Measurements from ENCODE around the gene JADE2. TPM values are rescaled to one million over a fixed set of nuclear protein-coding genes. Genes with fewer than 3 reads are reported as not detected.

Gene JADE2
- polyA plus RNA-seq, 2 of the 4 experiments (the other 2 are of a cell fraction), result 24.0 to 27.1 TPM

- TF ChIP-seq EHMT2 (IDR thresholded peaks at IDR 0.05; ENCODE audit: low read depth) (no peak), RCOR1 (IDR thresholded peaks at IDR 0.05; ENCODE audit: low read depth, low read length) (no peak), REST (IDR thresholded peaks at IDR 0.05) (peak; percentile 72), HOXB13 (CRISPR knock-in tag; IDR thresholded peaks at IDR 0.05; ENCODE audit: low read depth) (no peak), CTCF (IDR thresholded peaks at IDR 0.05) (0 out of 3 replicates have a peak, but pooled peaks have one; percentile 4), EP300 (IDR thresholded peaks at IDR 0.05) (peak in 1 of 2 experiments; percentile 45; a peak in 1 of 5 replicates), BHLHE40 (IDR thresholded peaks at IDR 0.05; ENCODE audit: low read depth, low read length) (no peak), HOXA7 (CRISPR knock-in tag; IDR thresholded peaks at IDR 0.05) (no peak), HOXB5 (CRISPR knock-in tag; IDR thresholded peaks at IDR 0.05) (no peak), EHF (CRISPR knock-in tag; IDR thresholded peaks at IDR 0.05) (no peak), USF2 (IDR thresholded peaks at IDR 0.05) (no peak), TP53 (CRISPR knock-in tag; IDR thresholded peaks at IDR 0.05) (no peak), TFCP2L1 (CRISPR knock-in tag; IDR thresholded peaks at IDR 0.05) (0 out of 2 replicates have a peak, but pooled peaks have one; percentile 9), KDM5A (IDR thresholded peaks at IDR 0.05) (no peak), RARB (CRISPR knock-in tag; IDR thresholded peaks at IDR 0.05) (no peak), CEBPB (IDR thresholded peaks at IDR 0.05) (no peak), ATOH8 (CRISPR knock-in tag; IDR thresholded peaks at IDR 0.05; ENCODE audit: low read depth) (no peak), ZFP36 (IDR thresholded peaks at IDR 0.05; ENCODE audit: borderline replicate concordance, partially characterized antibody) (no peak), MAZ (IDR thresholded peaks at IDR 0.05; ENCODE audit: borderline replicate concordance, low read depth, low read length) (0 out of 2 replicates have a peak, but pooled peaks have one; percentile 48), CHD2 (IDR thresholded peaks at IDR 0.05; ENCODE audit: low read length, partially characterized antibody) (peak; percentile 44)
- TF ChIP-seq, protein P1, sequence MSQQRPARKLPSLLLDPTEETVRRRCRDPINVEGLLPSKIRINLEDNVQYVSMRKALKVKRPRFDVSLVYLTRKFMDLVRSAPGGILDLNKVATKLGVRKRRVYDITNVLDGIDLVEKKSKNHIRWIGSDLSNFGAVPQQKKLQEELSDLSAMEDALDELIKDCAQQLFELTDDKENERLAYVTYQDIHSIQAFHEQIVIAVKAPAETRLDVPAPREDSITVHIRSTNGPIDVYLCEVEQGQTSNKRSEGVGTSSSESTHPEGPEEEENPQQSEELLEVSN (IDR thresholded peaks at IDR 0.05; ENCODE audit: borderline replicate concordance, low read depth), result 0 out of 2 replicates have a peak, but pooled peaks have one; percentile 35
Observed at GRCh38 chr5:134524826-134525682, at the start of gene JADE2 (continued).

All from A549 (cell line).